HCT116 (cell line): Measurements from ENCODE around the gene NR2E3. TPM values are rescaled to one million over a fixed set of nuclear protein-coding genes. Genes with fewer than 3 reads are reported as not detected.

Experiments
- ATAC-seq: fragments of 200-7000 bp; cut with Tn5 transposase; 2 replicates; pipeline ENCODE4 v1.9.1; 2020; ENCODE audit warnings: mild to moderate bottlenecking, moderate library complexity
- BruUV-seq: library from RNA; stranded (reverse); fragments of 400-500 nt; replicated peaks from 2 replicates; lab custom pipeline; 2021; lab: Mats Ljungman, UMichigan
- CTCF ChIA-PET: fragments of 300-600 bp; sonication (Branson Sonifier 250); formaldehyde crosslinking; loops from one replicate; lab custom pipeline; 2021; ENCODE audit warnings: antibody characterized with exemption; lab: Charles Lee
- POLR2A ChIA-PET: fragments of 300-600, 350-600 bp; sonication (Branson Sonifier 250); formaldehyde crosslinking; loops from one replicate; lab custom pipeline; 2021; ENCODE audit warnings: antibody characterized with exemption; lab: Charles Lee
- RAD21 ChIA-PET, 2 experiments: fragments of 300-600 bp; sonication (Branson Sonifier 250); formaldehyde crosslinking; loops; one replicate each; lab custom pipeline; 2023; ENCODE audit warnings: low total read pairs in 2 of 2; ENCODE audit not compliant: uncharacterized antibody in 2 of 2, unreplicated experiment in 2 of 2, low non-redundant PET in 1 of 2; lab: Charles Lee
- DNase-seq: peaks from one replicate; pipeline ENCODE4 v3.0.0-alpha.2; 2010; ENCODE audit warnings: low read depth, low spot score
- H2AFZ ChIP-seq: fragments of 200-600 bp; shearing (Covaris generic), sonication (generic); 2 replicates; pipeline ENCODE4 v1.6.1; 2017; ENCODE audit warnings: low read depth, mixed run types, mixed read lengths, antibody characterized with exemption, low read length; ENCODE audit not compliant: poor library complexity, severe bottlenecking
- H3K27ac ChIP-seq: 2 replicates; pipeline ENCODE4 v1.5.1; 2012; ENCODE audit warnings: low read depth, low read length
- H3K27me3 ChIP-seq: fragments of 200-600 bp; sonication (generic); 2 replicates; pipeline ENCODE4 v1.6.1; 2016; ENCODE audit warnings: mixed run types, low read length, mixed read lengths; ENCODE audit not compliant: insufficient read depth
- H3K36me3 ChIP-seq, 2 experiments: fragments of 200-500 bp in 1 of 2; fragments of 200-600 bp in 1 of 2; sonication (Bioruptor generic) in 1 of 2; sonication (generic) in 1 of 2; 2 replicates each; pipeline versions ENCODE4 v1.5.1 to v1.6.1; 2014 to 2016; ENCODE audit warnings: low read length in 2 of 2, inconsistent platforms in 1 of 2, mixed read lengths in 1 of 2, mixed run types in 1 of 2; ENCODE audit not compliant: insufficient read depth in 2 of 2, control insufficient read depth in 1 of 2
- H3K4me1 ChIP-seq, 2 experiments: fragments of 200-600 bp in 1 of 2; sonication (generic) in 1 of 2; 2 replicates each; pipeline versions ENCODE4 v1.5.1 to v1.6.1; 2012 to 2017; ENCODE audit warnings: low read length in 2 of 2, inconsistent platforms in 1 of 2, mild to moderate bottlenecking in 1 of 2, mixed read lengths in 1 of 2, mixed run types in 1 of 2, moderate library complexity in 1 of 2; ENCODE audit not compliant: insufficient read depth in 2 of 2, control insufficient read depth in 1 of 2
- H3K4me2 ChIP-seq: fragments of 200-600 bp; sonication (generic); 2 replicates; pipeline ENCODE4 v1.6.1; 2017; ENCODE audit warnings: mixed run types, low read length, mixed read lengths
- H3K4me3 ChIP-seq, 2 experiments: fragments of 200-600 bp in 1 of 2; sonication (generic) in 1 of 2; replicated peaks in 1 of 2; 2 replicates each; pipeline ENCODE4 v1.5.1; 2011 to 2016; ENCODE audit warnings: low read length in 2 of 2, control low read depth in 1 of 2, low read depth in 1 of 2, mild to moderate bottlenecking in 1 of 2, mixed read lengths in 1 of 2, mixed run types in 1 of 2
- H3K79me2 ChIP-seq: fragments of 200-600 bp; sonication (generic); 2 replicates; pipeline ENCODE4 v1.6.1; 2017; ENCODE audit warnings: mild to moderate bottlenecking, mixed run types, low read length, moderate library complexity, mixed read lengths; ENCODE audit not compliant: insufficient read depth
- H3K9ac ChIP-seq: fragments of 200-600 bp; sonication (generic); 2 replicates; pipeline ENCODE4 v1.6.1; 2016; ENCODE audit warnings: low read length, mixed read lengths
- H3K9me2 ChIP-seq: fragments of 200-600 bp; sonication (generic), shearing (Covaris generic); 2 replicates; pipeline ENCODE4 v1.6.1; 2017; ENCODE audit warnings: mixed run types, mild to moderate bottlenecking, moderate library complexity; ENCODE audit not compliant: insufficient read depth
- H3K9me3 ChIP-seq, 2 experiments: fragments of 200-500 bp in 1 of 2; fragments of 200-600 bp in 1 of 2; sonication (Bioruptor generic) in 1 of 2; sonication (generic) in 1 of 2; 2 replicates each; pipeline ENCODE4 v1.6.1; 2014 to 2017; ENCODE audit warnings: low read length in 2 of 2, mixed read lengths in 2 of 2, inconsistent platforms in 1 of 2, low read depth in 1 of 2, mild to moderate bottlenecking in 1 of 2, mixed run types in 1 of 2, moderate library complexity in 1 of 2; ENCODE audit not compliant: control insufficient read depth in 1 of 2, insufficient read depth in 1 of 2
- H4K20me1 ChIP-seq: fragments of 200-600 bp; sonication (generic), shearing (Covaris generic); 2 replicates; pipeline ENCODE4 v1.6.1; 2017; ENCODE audit warnings: mixed run types, mild to moderate bottlenecking, moderate library complexity; ENCODE audit not compliant: insufficient read depth
- CTCF ChIP-seq, 3 experiments: fragments of 200-600 bp in 1 of 3; sonication (generic) in 1 of 3; IDR thresholded peaks in 2 of 3; conservative IDR thresholded peaks in 1 of 3; 2 replicates each; pipeline ENCODE4 v1.5.1; 2012 to 2017; ENCODE audit warnings: low read depth in 2 of 3, low read length in 2 of 3, antibody characterized with exemption in 1 of 3, borderline replicate concordance in 1 of 3, control low read depth in 1 of 3, mild to moderate bottlenecking in 1 of 3, mixed read lengths in 1 of 3, mixed run types in 1 of 3, moderate library complexity in 1 of 3; ENCODE audit not compliant: insufficient read depth in 1 of 3
- ELF1 ChIP-seq: IDR thresholded peaks from 2 replicates; pipeline ENCODE4 v1.6.1; 2012; ENCODE audit warnings: low read depth, borderline replicate concordance
- EZH2 ChIP-seq: fragments of 200-600 bp; sonication (generic); IDR thresholded peaks from 2 replicates; pipeline ENCODE4 v1.6.1; 2017; ENCODE audit warnings: antibody characterized with exemption, mixed run types
- FOSL1 ChIP-seq: IDR thresholded peaks from 2 replicates; pipeline ENCODE4 v1.6.1; 2012; ENCODE audit warnings: low read depth
- JUND ChIP-seq: IDR thresholded peaks from 2 replicates; pipeline ENCODE4 v1.6.1; 2012
- MAX ChIP-seq: IDR thresholded peaks from 2 replicates; pipeline ENCODE4 v1.6.1; 2012
- POLR2AphosphoS5 ChIP-seq: IDR thresholded peaks from 2 replicates; pipeline ENCODE4 v1.6.1; 2011; ENCODE audit warnings: mild to moderate bottlenecking, low read depth, low read length, moderate library complexity
- RAD21 ChIP-seq: IDR thresholded peaks from 2 replicates; pipeline ENCODE4 v1.6.1; 2012; ENCODE audit warnings: low read depth, mild to moderate bottlenecking
- REST ChIP-seq: IDR thresholded peaks from 2 replicates; pipeline ENCODE4 v1.6.1; 2012; ENCODE audit warnings: low read depth
- SIN3A ChIP-seq: IDR thresholded peaks from 2 replicates; pipeline ENCODE4 v1.6.1; 2012; ENCODE audit warnings: low read depth
- SP1 ChIP-seq: IDR thresholded peaks from 2 replicates; pipeline ENCODE4 v1.6.1; 2012; ENCODE audit warnings: low read depth
- SRF ChIP-seq: IDR thresholded peaks from 2 replicates; pipeline ENCODE4 v1.6.1; 2012; ENCODE audit warnings: low read depth
- TCF7L2 ChIP-seq: IDR thresholded peaks from 2 replicates; pipeline ENCODE4 v1.7.0; 2011; ENCODE audit warnings: borderline replicate concordance, inconsistent platforms; ENCODE audit not compliant: insufficient read depth, insufficient read length; ENCODE audit errors: extremely low read depth
- YY1 ChIP-seq: IDR thresholded peaks from 2 replicates; pipeline ENCODE4 v1.6.1; 2011; ENCODE audit warnings: low read length, low read depth, moderate library complexity, mild to moderate bottlenecking; ENCODE audit not compliant: insufficient replicate concordance; ENCODE audit errors: extremely low read depth
- ZFX ChIP-seq: fragments of 450-650 bp; IDR thresholded peaks from 2 replicates; pipeline ENCODE4 v1.6.1; 2017
- ZNF274 ChIP-seq: fragments of 200-500 bp; sonication (Bioruptor generic); IDR thresholded peaks from 2 replicates; pipeline ENCODE4 v1.6.1; 2014; ENCODE audit warnings: mild to moderate bottlenecking, low read depth, low read length, inconsistent platforms
- intact Hi-C: fragments of 100-400 bp; cut with micrococcal nuclease; formaldehyde crosslinking; loops from 2 replicates; pipeline ENCODE4 v1.10.0; 2022
- total RNA-seq: library from RNA; stranded (reverse); gene quantifications from one replicate; pipeline ENCODE4 v1.2.1, GENCODE V29; 2021; ENCODE audit not compliant: unreplicated experiment

The NR2E3 gene
- total RNA-seq, 1 experiment from 2014 or later: 0.59 TPM

- ChIA-PET CTCF (interaction anchor here (0.6 to 3.7 kb wide), 4 partner anchors 11 to 56 kb away, joined by 5 to 23 read pairs (median 6); no protein-coding TSS in a partner anchor), RAD21 (no interaction called here), POLR2A (no interaction called here)
- no peak for ATAC-seq
- no peak overlapping the region for H2AFZ ChIP-seq
- BruUV-seq: no TSS peak
- no peak overlapping the region for H3K27ac ChIP-seq
- no peak overlapping the region for H3K9ac ChIP-seq
- no peak for DNase-seq
- H3K4me3 ChIP-seq: no peak overlapping the region
- no peaks in the 10 kb centered on the region for H3K9me3 ChIP-seq
- no peaks in the 10 kb centered on the region for H3K36me3 ChIP-seq
- peaks cover 3 to 11% of the 10 kb centered on the region in 2 experiments; a peak in 2 of 4 replicates for H3K4me1 ChIP-seq
- intact Hi-C loops: no loop called here
- H3K9me2 ChIP-seq: no peaks in the 10 kb centered on the region
- no peaks in the 10 kb centered on the region for H3K79me2 ChIP-seq
- no peak overlapping the region for H3K4me2 ChIP-seq
- no peaks in the 10 kb centered on the region for H4K20me1 ChIP-seq
- H3K27me3 ChIP-seq: no peaks in the 10 kb centered on the region
- TF ChIP-seq EZH2 (no peak), JUND (no peak), ELF1 (no peak), SRF (no peak), CTCF (IDR thresholded peaks at IDR 0.05 in 2 of 3, conservative IDR thresholded peaks at IDR 0.05 in 1 of 3; ENCODE audit: borderline replicate concordance in 1 of 3, insufficient read depth in 1 of 3, low read depth in 2 of 3, low read length in 2 of 3) (no peak), REST (no peak), RAD21 (no peak), ZNF274 (no peak), SP1 (no peak), POLR2AphosphoS5 (no peak), FOSL1 (no peak), SIN3A (no peak), TCF7L2 (no peak), ZFX (no peak), MAX (no peak), YY1 (no peak)
- TF ChIP-seq, all 23 proteins: peak for 0
Measured at GRCh38 chr15:71779073-71779797, 31.1 kb upstream of the NR2E3 start.
